ENCODE measurements around the gene RNPS1.
"Not testable (repeated sequence)": the region's sequence is repeated elsewhere in the genome, so short reads cannot be mapped to it uniquely, and the experiment has no call there.

The RNPS1 gene

GRCh38 chr16:2253293-2253692, 14.6 kb downstream of the RNPS1 start:
- no peak for DNase-seq

DNA sequence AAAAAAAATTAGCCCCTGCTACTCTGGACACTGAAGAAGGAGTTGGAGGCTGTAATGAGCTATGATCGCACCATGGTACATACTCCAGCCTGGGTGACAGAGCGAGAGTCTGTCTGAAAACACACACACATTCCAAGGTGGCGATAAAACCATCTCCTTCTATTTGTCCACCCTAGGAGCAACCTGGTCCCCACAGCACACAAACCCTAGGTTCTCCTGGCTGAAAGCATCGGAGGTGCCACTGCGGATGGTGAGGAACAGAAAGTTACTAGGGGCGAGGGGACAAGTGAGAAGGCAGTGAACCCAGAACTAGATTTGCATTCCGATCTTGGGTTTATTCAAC, 15.1 kb downstream of the RNPS1 start:
- DNase-seq = no peak

DNA sequence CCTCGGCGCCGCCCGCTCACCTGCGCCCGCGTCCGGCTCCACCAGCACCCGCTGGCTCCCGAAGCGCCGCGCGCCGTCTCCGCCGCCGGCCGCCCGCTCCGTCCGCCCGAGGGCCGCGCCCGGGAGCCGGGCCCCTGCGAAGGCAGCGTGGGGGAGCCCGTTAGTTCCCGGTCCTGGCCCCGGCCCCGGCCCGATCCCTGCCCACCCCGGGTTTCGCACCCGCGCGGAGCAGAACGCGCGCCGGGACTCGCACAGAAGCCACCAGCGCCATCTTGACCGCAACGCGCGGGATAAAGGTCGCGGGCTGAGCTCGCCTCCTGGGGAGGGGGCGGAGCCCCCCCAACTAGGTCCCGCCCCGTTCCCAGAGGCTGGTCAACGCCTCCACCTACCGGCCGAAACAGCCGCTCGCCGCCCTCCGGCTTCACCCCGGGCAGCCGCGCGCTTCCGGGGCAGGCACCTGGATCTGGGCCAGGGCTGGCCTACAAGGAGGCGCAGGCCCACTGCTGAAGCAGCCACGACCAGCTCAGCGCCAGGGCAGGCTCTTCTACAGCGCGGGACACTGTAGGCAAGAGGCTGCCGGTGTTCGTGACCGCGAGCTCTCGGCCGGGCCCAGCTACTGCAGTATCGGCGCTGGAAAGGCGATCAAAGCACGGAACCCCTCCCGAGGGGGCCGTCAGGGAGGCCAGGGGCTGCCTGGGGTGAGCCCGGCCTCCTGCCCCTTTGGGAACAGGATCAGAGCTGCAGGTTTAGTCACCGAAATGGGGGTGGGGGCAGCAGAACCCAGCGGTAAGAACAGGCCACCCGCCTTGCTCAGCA, 16.4 kb downstream of the RNPS1 start, which contains the start of gene ECI1:
ECI1 (minus strand) TSS at position 292 of the 816 bp plus-strand sequence; CDS start at position 271, 21 bp downstream.
- DNase-seq = peak; percentile 86 to 94

DNA sequence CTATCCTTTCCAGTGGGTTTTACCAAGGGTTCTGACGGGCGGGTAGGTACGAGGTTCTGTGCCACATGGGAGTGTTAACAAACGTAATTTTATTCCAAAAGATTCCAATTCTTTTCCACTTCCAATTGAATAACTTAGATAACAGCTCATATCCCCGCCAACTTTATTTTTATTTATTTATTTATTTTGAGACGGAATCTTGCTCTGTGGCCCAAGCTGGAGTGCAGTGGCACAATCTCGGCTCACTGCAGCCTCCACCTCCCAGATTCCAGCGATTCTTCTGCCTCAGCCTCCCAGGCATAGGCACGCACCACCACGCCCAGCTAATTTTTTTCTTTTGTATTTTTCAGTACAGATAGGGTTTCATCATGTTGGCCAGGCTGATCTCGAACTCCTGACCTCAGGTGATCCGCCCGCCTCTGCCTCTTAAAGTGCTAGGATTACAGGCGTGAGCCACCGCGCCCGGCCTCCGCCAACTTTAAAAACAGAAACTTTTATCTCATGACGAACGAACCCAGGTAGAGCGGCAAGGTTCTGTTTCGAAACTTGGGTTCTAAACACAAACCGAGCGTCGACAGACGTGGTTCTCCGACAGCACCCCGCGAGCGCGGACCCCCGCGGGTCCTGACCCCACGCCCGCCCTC, 17.2 kb downstream of the RNPS1 start:
- DNase-seq = no peak

GRCh38 chr16:2246301-2246885, 21.5 kb downstream of the RNPS1 start:
- no peak for DNase-seq

- no peak for DNase-seq
Observed at GRCh38 chr16:2244926-2245795, 22.8 kb downstream of the RNPS1 start.

GRCh38 chr16:2244301-2244700, 23.6 kb downstream of the RNPS1 start:
- DNase-seq = no peak

DNA sequence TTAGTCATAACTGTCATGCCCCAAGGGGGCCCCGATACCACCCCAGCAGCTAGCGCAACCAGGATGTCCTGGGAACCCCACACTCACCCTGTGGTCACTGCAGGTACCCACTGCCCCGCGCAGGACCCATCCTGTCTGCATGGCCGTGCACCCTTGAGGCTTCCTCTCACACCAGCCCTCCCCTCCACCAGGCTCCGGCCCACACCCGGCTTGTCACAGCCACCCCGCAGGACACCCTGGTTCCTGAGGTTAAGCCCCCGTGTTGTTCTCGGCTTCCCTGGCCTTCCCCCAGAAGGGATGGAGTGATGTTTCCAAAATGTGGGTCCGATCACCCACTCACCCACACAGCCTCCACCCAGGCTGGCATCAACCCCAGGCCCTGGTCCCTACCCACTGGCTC, 24.1 kb downstream of the RNPS1 start:
- DNase-seq = no peak

DNA sequence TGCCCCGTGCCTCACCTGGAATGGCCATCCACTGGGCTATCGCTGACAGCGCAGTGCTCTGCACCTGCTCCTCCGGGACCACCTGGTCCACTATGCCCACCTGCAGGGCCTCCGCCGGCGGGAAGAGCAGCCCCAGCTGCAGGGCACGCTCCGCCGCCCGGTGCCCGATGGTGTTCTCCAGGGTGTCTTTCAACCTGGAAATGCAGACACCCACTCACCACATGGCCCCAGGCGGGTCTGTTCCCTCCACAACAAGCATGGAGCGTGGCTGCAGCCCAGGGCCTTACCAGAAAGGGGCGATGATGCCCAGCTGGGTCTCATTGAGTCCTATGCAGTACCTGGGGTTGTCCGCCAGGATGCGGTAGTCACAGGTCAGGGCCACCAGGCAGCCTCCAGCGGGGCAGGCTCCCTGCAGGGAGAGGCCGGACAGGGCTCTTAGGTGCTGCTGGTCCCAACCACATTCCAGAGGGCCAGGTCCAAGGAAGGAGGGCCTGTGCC, 24.8 kb downstream of the RNPS1 start:
- DNase-seq = no peak

DNA sequence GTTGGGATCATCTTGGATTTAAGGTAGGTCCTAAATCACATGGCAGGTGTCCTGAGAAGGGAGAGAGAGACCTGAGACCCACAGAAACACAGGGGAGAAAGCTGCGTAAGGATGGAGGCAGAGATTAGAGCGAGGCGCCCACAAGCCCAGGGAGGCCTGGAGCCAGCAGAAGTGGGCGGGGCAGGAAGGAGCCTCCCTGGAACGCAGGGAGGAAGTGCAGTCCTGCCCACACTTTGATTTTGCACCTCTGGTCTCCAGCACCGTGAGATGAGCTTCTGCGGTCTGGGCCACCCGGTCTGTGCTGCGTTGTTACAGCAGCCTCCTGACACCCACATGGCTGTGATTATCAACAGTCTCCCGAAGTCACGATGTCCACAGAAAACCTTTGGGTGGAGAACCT, 25.3 kb downstream of the RNPS1 start:
- no peak for DNase-seq

DNA sequence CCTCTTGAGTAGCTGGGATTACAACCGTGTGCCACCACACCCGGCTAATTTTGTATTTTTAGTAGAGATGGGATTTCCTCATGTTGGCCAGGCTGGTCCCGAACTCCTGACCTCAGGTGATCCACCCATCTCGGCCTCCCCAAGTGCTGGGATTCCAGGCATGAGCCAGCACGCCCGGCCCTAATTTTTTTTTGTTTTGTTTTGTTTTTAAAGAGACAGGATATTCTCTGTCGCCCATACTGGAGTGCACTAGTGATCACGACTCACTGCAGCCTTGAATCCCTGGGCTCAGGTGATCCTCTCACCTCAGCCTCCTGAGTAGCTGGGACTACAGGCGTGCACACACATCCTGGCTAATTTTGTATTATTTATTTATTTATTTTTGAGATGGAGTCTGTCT, 27.6 kb downstream of the RNPS1 start:
- DNase-seq = not testable (repeated sequence)

- no peak for DNase-seq
Observed at GRCh38 chr16:2238838-2239675, 28.9 kb downstream of the RNPS1 start.

DNA sequence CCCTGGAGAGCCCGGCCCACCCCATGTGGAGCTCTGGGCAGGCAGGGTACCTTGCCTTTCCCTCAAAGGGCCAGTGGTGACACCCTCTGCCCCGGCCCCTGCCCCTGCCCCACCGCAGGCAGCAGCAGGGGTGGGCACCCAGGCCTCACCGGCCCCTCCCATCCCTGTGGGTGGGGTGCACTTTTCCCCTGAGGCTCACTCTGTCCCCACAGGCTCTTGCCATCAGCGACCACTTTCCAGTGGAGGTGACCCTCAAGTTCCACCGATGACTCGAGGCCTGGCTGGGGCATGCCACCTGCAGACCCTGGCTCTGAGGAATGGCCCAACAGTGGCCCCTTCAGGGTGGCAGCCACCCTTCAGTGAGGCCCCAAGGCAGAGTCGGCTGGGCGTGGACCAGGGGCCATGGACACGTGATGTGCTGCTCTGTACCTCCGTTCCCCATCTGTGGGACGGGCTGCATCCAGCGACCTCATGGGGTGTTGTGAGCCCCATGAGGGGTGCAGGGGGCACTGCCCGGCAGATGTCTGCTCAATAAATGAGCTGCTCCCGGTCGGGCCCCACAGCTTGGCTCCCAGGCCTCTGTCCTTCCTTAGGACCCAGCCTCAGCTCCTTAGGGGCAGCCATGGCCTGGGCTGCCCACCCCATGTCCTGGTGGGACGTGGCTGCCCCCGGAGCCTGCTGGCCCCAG, 29.6 kb downstream of the RNPS1 start:
- DNase-seq = no peak

GRCh38 chr16:2237493-2238149, 30.3 kb downstream of the RNPS1 start:
- DNase-seq = no peak

DNA sequence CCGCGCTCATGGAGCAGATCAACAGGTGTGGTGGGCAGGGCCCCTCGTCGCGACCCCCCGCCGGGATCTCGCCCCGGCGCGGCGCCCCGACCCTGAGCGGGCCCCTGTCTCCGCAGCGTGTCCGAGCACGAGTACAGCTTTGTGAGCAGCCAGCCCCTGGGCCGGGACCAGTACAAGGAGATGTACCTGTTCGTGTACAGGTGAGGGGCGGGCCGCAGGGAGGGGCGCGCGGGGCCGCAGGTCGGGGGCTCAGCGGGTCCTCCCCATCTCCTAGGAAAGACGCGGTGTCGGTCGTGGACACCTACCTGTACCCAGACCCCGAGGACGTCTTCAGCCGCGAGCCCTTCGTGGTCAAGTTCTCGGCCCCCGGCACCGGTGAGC, 30.8 kb downstream of the RNPS1 start:
- DNase-seq = no peak

- no peak for DNase-seq
Observed at GRCh38 chr16:2236337-2237101, 31.4 kb downstream of the RNPS1 start, which contains the start of gene DNASE1L2. TSS of gene DNASE1L2 (plus strand) at chr16:2236444. CDS start at chr16:2236817, 373 bp downstream.

GRCh38 chr16:2235695-2236336, 32.1 kb downstream of the RNPS1 start:
- DNase-seq = no peak

- DNase-seq = no peak
Observed at GRCh38 chr16:2235234-2235651, 32.7 kb downstream of the RNPS1 start.

DNA sequence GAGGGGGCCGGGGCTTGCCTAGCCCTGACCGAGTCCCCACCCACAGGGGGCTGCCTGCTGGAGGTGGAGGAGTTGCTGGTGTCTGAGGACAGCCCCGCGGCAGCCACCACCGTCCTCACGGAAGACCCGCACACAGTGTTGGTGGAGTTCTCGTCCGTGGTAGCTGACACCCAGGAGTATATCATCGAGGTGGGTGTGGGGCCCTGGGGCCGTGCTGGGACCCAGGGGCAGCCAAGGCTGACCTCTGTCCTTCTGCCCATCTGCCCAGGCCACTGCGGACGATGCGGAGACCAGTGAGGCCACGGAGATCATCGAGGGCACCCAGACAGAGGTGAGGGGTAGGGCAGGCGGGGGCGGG, 33.1 kb downstream of the RNPS1 start:
- no peak for DNase-seq
